GM19238 (cell line): ENCODE measurements around the gene SNX8.
"Not testable (repeated sequence)": the region's sequence is repeated elsewhere in the genome, so short reads cannot be mapped to it uniquely, and the experiment has no call there.

Experiments used
- DNase-seq: peaks from one replicate; pipeline ENCODE4 v3.0.0; 2011; ENCODE audit warnings: low spot score; ENCODE audit not compliant: insufficient read length

SNX8 gene, protein sequence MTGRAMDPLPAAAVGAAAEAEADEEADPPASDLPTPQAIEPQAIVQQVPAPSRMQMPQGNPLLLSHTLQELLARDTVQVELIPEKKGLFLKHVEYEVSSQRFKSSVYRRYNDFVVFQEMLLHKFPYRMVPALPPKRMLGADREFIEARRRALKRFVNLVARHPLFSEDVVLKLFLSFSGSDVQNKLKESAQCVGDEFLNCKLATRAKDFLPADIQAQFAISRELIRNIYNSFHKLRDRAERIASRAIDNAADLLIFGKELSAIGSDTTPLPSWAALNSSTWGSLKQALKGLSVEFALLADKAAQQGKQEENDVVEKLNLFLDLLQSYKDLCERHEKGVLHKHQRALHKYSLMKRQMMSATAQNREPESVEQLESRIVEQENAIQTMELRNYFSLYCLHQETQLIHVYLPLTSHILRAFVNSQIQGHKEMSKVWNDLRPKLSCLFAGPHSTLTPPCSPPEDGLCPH

GRCh38 chr7:2314209-2314955 is at the start of gene SNX8:
TSS of gene SNX8 (minus strand) at chr7:2314441. CDS start at chr7:2314421, 20 bp downstream.
- peak; percentile 94 for DNase-seq

GRCh38 chr7:2362385-2363088 is 48.3 kb upstream of the SNX8 start:
- DNase-seq = no peak

- DNase-seq = no peak
Measured at GRCh38 chr7:2360796-2361195, 46.6 kb upstream of the SNX8 start.

DNA sequence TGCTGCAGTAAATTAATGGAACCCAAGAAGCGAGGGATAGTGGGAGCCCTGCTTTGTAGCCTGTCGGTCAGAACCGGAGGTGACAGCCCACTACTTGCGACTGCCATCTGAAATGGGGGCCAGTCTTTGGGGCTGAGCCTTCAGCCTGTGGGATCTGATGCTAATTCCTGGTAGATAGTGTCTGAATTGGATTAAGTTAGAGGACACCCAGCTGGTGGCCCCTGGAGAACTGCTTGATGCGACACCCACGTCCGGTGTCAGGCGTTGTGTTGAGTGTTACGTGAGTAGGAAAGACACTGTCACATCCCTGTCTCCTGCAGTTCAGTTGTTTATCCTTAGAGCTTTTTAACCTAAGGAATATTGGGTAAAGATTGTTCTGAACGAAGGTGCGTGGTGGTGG is 45.4 kb upstream of the SNX8 start:
- no peak for DNase-seq

DNA sequence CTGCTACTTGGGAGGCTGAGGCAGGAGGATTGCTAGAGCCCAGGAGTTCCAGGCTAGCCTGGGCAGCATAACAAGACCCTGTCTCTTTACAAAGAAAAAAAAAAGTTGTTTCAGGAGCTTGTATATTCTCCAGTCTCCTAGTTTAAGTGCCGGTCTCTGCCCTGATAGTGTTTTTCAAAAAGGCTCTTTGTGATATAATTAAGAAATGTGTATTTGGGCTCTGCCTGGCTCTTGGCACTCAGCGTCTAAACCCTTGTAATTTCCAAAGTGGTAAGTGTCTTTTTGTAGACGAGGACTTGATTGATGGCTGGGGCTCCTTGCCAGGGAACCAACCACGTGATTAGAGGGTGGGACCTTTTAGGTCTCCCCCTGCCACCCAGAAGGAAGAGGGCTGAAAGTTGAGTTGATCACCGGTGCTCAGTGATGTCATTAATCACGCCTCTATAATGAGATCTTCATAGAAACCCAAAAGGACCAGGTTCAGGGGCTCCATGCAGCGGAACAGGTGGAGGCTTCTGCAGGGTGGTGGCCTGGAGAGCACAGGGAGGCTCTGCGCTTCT is 44.8 kb upstream of the SNX8 start:
- DNase-seq = no peak

DNA sequence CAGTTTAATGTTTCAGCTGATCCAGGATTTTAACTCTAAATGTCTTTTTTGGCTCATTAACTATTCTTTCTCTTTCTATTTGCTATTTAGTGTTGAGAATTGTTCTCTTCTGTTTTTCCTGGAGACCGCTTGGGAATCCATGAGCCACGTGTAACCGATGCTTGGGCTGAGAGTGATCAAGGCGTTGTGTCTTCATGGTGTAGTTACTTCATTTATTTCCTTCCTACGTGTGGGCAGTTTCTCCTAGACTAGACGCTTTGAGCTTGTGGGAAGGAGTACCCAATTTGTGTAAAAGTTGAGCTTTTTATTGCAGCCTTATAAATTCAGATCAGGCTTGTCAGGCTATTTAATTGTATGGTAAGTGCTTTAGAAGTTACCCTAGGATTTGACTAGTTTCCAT is 43.3 kb upstream of the SNX8 start:
- no peak for DNase-seq

DNA sequence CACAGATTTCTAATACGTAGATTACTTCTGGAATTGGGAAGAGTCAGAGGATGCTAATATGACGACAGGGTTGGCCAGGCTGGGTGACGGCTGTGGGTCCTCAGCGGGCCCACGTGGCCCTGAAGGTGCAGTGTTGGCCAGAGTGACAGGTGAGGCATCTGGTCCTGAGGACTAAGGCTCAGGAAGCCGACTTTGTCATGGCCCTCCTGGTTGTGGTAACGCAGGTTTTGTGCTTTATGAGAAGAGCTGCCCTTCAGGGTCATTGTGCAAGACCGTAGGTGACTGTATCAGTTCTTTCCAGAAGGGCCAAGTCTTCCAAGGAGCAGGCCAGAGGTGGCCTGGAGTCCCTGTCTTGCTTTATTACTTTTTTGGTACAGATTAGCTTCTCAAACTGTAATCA is 42.9 kb upstream of the SNX8 start:
- no peak for DNase-seq

- DNase-seq = no peak
Measured at GRCh38 chr7:2355705-2356008, 41.4 kb upstream of the SNX8 start.

DNA sequence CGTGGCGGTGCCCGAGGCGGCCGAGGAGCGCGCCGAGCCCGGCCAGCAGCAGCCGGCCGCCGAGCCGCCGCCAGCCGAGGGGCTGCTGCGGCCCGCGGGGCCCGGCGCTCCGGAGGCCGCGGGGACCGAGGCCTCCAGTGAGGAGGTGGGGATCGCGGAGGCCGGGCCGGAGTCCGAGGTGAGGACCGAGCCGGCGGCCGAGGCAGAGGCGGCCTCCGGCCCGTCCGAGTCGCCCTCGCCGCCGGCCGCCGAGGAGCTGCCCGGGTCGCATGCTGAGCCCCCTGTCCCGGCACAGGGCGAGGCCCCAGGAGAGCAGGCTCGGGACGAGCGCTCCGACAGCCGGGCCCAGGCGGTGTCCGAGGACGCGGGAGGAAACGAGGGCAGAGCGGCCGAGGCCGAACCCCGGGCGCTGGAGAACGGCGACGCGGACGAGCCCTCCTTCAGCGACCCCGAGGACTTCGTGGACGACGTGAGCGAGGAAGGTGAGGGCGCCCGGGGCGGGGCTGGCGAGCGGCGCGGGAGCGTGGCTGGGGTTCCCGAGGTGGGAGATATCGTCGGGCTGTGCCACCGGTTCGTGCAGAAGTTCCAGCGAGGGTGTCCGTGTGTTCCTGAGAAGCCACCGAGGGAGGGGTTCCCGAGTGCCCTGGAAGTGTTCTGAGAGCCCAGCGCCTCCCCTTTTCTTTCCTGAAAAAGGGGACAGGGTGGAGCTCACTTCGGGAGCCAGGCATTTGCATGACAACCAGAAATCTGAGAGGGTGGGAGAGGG is 40.9 kb upstream of the SNX8 start:
- no peak for DNase-seq

GRCh38 chr7:2354186-2354938 is 40.1 kb upstream of the SNX8 start, which contains the start of gene EIF3B:
TSS of gene EIF3B (plus strand) at chr7:2354827. CDS start at chr7:2354922, 95 bp downstream.
- peak; percentile 92 for DNase-seq

DNA sequence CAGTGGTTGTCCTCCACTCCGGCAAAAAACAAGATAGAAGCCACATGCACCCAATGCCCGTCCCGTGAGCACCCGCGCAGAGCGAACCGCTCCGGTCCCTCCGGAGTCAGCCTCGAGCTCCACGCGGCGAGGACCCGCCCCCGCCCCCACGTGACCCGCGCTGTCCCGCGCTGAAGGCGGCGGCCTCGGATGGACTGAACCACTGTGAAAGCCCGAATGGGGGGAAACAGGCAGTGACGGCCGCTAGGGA is 39.6 kb upstream of the SNX8 start:
- DNase-seq = peak; percentile 96

GRCh38 chr7:2353113-2353935 is 39.1 kb upstream of the SNX8 start:
- no peak for DNase-seq

DNA sequence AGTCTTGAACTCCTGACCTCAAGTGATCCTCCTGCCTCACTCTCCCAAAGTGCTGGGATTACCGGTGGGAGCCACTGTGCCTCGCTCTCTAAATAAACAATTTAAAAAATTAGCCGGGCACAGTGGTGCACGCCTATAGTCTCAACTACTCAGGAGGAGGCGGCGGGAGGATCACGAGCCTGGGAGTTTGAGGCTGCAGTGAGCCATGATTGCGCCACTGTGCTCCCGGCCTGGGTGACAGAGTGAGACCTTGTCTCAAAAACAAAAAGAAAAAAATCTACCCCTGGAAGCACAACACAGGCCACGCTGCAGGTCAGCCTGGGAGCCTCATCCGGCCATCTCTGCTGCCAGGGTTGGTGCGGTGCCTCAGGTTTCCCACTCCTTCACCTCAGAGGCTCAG is 36.6 kb upstream of the SNX8 start:
- DNase-seq = no peak

DNA sequence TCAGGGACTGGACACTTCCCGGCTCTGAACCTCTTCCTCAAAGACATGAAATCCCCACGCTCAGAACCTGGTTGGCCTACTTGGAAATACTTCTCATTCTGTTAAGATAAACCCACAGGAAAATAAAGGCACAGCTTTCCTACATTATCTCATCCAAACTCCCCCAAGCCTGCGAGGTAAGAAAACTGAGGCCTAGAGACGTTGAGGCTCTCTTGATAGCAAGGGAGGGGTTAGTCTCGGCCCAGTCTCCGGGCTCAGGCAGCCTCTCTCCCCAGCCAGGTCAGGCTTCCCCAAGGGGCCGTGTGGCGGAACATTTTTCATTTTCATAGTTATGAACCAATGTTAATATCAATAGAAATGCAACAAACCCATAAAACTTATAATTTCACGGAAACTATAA is 35.8 kb upstream of the SNX8 start:
- DNase-seq = no peak

- DNase-seq = not testable (repeated sequence)
Measured at GRCh38 chr7:2347351-2348063, 33.3 kb upstream of the SNX8 start.

GRCh38 chr7:2336626-2337299 is 22.5 kb upstream of the SNX8 start:
- DNase-seq = no peak

- DNase-seq = not testable (repeated sequence)
Measured at GRCh38 chr7:2332606-2333231, 18.5 kb upstream of the SNX8 start.

- DNase-seq = no peak
Measured at GRCh38 chr7:2331707-2332106, 17.5 kb upstream of the SNX8 start.
